K562 (cell line): ENCODE measurements around the gene KLHL29. TPM values are rescaled to one million over a fixed set of nuclear protein-coding genes. Genes with fewer than 3 reads are reported as not detected.

Source experiments
- ATAC-seq: fragments of 200-7000 bp; cut with Tn5 transposase; 3 replicates; pipeline ENCODE4 v1.9.1; 2020; ENCODE audit warnings: moderate library complexity
- BruUV-seq: library from RNA; stranded (reverse); fragments of 400-500 nt; replicated peaks from 2 replicates; lab custom pipeline; 2021; lab: Mats Ljungman, UMichigan
- CTCF ChIA-PET: fragments of 300-600 bp; formaldehyde crosslinking; extraction: SDS; loops from one replicate; lab custom pipeline; 2021; ENCODE audit warnings: low intra/inter-chr PET ratio; lab: Yijun Ruan, JAX
- POLR2A ChIA-PET: fragments of 300-600, 350-650 bp; sonication (Branson Sonifier 250); formaldehyde crosslinking; extraction: SDS; loops from one replicate; lab custom pipeline; 2021; ENCODE audit warnings: antibody characterized with exemption, inconsistent platforms; lab: Yijun Ruan, JAX
- DNase-seq, 4 experiments: peaks; one replicate each; pipeline versions ENCODE4 v3.0.0 to v3.0.0-alpha.2; 2011 to 2018; ENCODE audit warnings: low spot score in 3 of 4, mixed read lengths in 3 of 4; ENCODE audit errors: extremely low read depth in 1 of 4
- FAIRE-seq: peaks from 2 replicates; lab custom pipeline; 2011; peaks lifted over from hg19 to GRCh38; lab: Jason Lieb, UNC
- H2AFZ ChIP-seq: 2 replicates; pipeline ENCODE4 v1.6.0; 2011; ENCODE audit warnings: low read depth, low read length, control low read depth, inconsistent platforms
- H3K27ac ChIP-seq: fragments of 200-600 bp; 3 replicates; pipeline ENCODE4 v1.8.0; 2011; ENCODE audit warnings: low read depth, mild to moderate bottlenecking, control low read depth, inconsistent platforms, low read length, moderate library complexity, mixed read lengths; ENCODE audit errors: extremely low read depth
- H3K27me3 ChIP-seq, 2 experiments: fragments of 300-600 bp in 1 of 2; 2 replicates in 1 of 2; 3 replicates in 1 of 2; pipeline versions ENCODE4 v1.6.0 to v1.8.0; 2011; ENCODE audit warnings: inconsistent platforms in 2 of 2, low read length in 2 of 2, mild to moderate bottlenecking in 1 of 2, mixed read lengths in 1 of 2, moderate library complexity in 1 of 2; ENCODE audit not compliant: control insufficient read depth in 2 of 2, insufficient read depth in 2 of 2
- H3K36me3 ChIP-seq: fragments of 300-600 bp; 3 replicates; pipeline ENCODE4 v1.8.0; 2011; ENCODE audit warnings: mild to moderate bottlenecking, low read length, inconsistent platforms; ENCODE audit not compliant: control insufficient read depth, insufficient read depth
- H3K4me1 ChIP-seq, 2 experiments: fragments of 200-600 bp in 1 of 2; replicated peaks in 1 of 2; 2 replicates in 1 of 2; 3 replicates in 1 of 2; pipeline versions ENCODE4 v1.5.1 to v1.8.0; 2011; ENCODE audit warnings: inconsistent platforms in 2 of 2, low read length in 2 of 2, mild to moderate bottlenecking in 1 of 2, mixed read lengths in 1 of 2, moderate library complexity in 1 of 2; ENCODE audit not compliant: control insufficient read depth in 2 of 2, insufficient read depth in 2 of 2
- H3K4me2 ChIP-seq: 2 replicates; pipeline ENCODE4 v1.6.1; 2011; ENCODE audit warnings: low read length, control low read depth, inconsistent platforms, mixed read lengths; ENCODE audit not compliant: insufficient read depth
- H3K4me3 ChIP-seq: fragments of 200-600 bp; sonication (generic), shearing (Covaris generic); 2 replicates; pipeline ENCODE4 v1.5.1; 2016; ENCODE audit warnings: control low read depth, inconsistent platforms
- H3K79me2 ChIP-seq: fragments of 200-600 bp; 3 replicates; pipeline ENCODE4 v1.8.0; 2011; ENCODE audit warnings: low read length, inconsistent platforms; ENCODE audit not compliant: control insufficient read depth, insufficient read depth
- H3K9ac ChIP-seq, 2 experiments: 2 replicates each; pipeline versions ENCODE4 v1.6.0 to v1.6.1; 2011; ENCODE audit warnings: low read depth in 2 of 2, low read length in 2 of 2, control low read depth in 1 of 2, inconsistent platforms in 1 of 2, mild to moderate bottlenecking in 1 of 2, mixed read lengths in 1 of 2; ENCODE audit not compliant: insufficient read depth in 1 of 2
- H3K9me1 ChIP-seq: one replicate; pipeline ENCODE4 v1.6.0; 2011; ENCODE audit warnings: inconsistent platforms, mild to moderate bottlenecking, low read length, moderate library complexity; ENCODE audit not compliant: control insufficient read depth, insufficient read depth
- H3K9me3 ChIP-seq: replicated peaks from 2 replicates; pipeline ENCODE4 v1.5.1; 2011; ENCODE audit warnings: low read depth, low read length, inconsistent platforms; ENCODE audit not compliant: control insufficient read depth, insufficient read depth
- H4K20me1 ChIP-seq: replicated peaks from 2 replicates; pipeline ENCODE4 v1.6.1; 2011; ENCODE audit warnings: low read length, inconsistent platforms, mixed read lengths; ENCODE audit not compliant: control insufficient read depth, insufficient read depth
- DIDO1 ChIP-seq: fragments of 450-650 bp; IDR thresholded peaks from 2 replicates; pipeline ENCODE4 v1.6.1; 2016; ENCODE audit warnings: low read depth, missing biosample characterization, missing genetic modification characterization
- POU5F1 ChIP-seq: fragments of 150-350 bp; IDR thresholded peaks from 2 replicates; pipeline ENCODE4 v1.6.1; 2014; ENCODE audit warnings: borderline replicate concordance, low read length, low read depth, mild to moderate bottlenecking; ENCODE audit not compliant: partially characterized antibody
- whole genome bisulfite sequencing: fragments of 100-300 bp; shearing (Covaris generic); methylation state at CpG from one replicate; pipeline ENCODE4 v1.1.6; 2016; ENCODE audit warnings: low coverage, mixed read lengths; ENCODE audit not compliant: insufficient coverage; ENCODE audit errors: missing lambda C conversion rate; 5-methylcytosine and 5-hydroxymethylcytosine counted together
- in situ Hi-C: fragments of 300-500 bp; cut with MboI; formaldehyde crosslinking; loops from 4 replicates; pipeline ENCODE4 v1.15.0; 2018; ENCODE audit warnings: inconsistent platforms, mixed read lengths
- intact Hi-C: fragments of 100-400 bp; cut with micrococcal nuclease; formaldehyde crosslinking; loops from 2 replicates; pipeline ENCODE4 v1.14.2; 2022
- polyA plus RNA-seq, 8 experiments: library from polyadenylated mRNA; depleted of rRNA in 4 of 8; stranded (reverse) in 5 of 8; unstranded in 3 of 8; fragments of >200 nt; fragmentation: Nextera tagmentation in 2 of 8; fragmentation: Illumina TruSeq in 1 of 8; extraction: Ambion mirVana in 2 of 8; extraction: Trizol in 1 of 8; gene quantifications; 2 replicates each; pipeline versions ENCODE4 v1.2.1 to v1.2.3, GENCODE V29; 2011 to 2014; ENCODE audit warnings: inconsistent platforms in 1 of 8, missing spikeins in 1 of 8
- total RNA-seq, 7 experiments: library from RNA; depleted of rRNA in 6 of 7; stranded (reverse); fragments of >200 nt in 6 of 7; fragmentation: Illumina TruSeq in 2 of 7; extraction: Trizol in 2 of 7; gene quantifications; 2 replicates each; pipeline versions ENCODE4 v1.2.1 to v1.2.3, GENCODE V29; 2011 to 2021; ENCODE audit warnings: low replicate concordance in 1 of 7
- TF ChIP-seq, protein P1 (sequence below), 2 experiments: fragments of 450-650 bp; conservative IDR thresholded peaks; 2 replicates each; pipeline ENCODE4 v1.6.1; 2017; ENCODE audit warnings: mild to moderate bottlenecking in 2 of 2, moderate library complexity in 2 of 2

The KLHL29 gene
- total and polyA plus RNA-seq, 9 of the 15 experiments (the other 6 are each of a cell fraction or from before 2014, with no cell fraction given) = 0.03 to 0.31 (median 0.08) TPM; not detected in 1

DNA sequence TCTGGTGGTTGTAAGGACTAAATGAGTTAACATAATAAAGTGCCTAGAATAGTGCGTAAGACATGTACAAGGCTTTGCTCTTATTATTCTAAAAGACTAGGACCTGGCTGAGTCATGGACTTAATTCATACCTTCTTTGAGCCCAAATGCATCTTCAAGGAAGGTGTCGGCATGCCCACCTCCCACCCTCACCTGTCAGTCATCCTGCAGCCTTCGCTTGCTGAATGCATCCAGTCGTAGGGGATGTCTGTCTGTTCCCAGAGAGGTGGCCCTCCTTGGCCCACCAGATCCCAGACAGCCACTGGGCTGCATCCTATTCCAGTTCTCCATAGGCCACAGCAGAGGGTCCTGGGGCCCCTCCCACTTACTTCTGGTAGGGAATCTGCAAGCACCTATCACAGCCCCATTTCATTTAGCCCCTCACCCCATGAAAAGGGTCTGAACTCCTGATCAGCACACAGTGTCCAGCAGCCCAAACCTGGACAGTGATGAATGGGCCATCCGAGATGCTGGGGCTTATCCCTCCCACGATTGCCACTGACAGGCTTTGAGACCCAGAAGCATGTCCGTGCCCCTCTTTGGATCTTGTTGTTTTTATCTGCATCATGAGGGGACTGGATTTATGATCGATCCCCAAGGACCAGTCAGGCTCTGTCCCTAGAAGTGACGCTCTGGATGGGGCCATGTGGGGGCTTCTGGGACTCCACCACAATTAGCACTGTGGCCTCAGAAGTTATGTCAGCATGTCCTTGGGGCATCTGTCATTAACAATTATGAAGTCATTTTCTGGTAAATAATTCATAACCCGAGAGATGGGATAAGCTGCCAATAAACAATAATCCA, 101.1 kb downstream of the KLHL29 start:
- ChIA-PET POLR2A (no interaction called here), CTCF (no interaction called here)
- TF ChIP-seq, protein P1, sequence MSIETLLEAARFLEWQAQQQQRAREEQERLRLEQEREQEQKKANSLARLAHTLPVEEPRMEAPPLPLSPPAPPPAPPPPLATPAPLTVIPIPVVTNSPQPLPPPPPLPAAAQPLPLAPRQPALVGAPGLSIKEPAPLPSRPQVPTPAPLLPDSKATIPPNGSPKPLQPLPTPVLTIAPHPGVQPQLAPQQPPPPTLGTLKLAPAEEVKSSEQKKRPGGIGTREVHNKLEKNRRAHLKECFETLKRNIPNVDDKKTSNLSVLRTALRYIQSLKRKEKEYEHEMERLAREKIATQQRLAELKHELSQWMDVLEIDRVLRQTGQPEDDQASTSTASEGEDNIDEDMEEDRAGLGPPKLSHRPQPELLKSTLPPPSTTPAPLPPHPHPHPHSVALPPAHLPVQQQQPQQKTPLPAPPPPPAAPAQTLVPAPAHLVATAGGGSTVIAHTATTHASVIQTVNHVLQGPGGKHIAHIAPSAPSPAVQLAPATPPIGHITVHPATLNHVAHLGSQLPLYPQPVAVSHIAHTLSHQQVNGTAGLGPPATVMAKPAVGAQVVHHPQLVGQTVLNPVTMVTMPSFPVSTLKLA (conservative IDR thresholded peaks at IDR 0.05) = no peak
- TF ChIP-seq POU5F1 (no peak), DIDO1 (no peak)
- BruUV-seq = no TSS peak
- Histone ChIP-seq H3K36me3 (no peaks in the 10 kb centered on the region), H4K20me1 (no peaks in the 10 kb centered on the region; the same call in 1 of the 2 replicates), H3K4me1 (no peaks in the 10 kb centered on the region; a peak in 1 of 5 replicates), H3K9me3 (no peaks in the 10 kb centered on the region), H3K27ac (no peak overlapping the region), H3K9ac (no peak overlapping the region), H2AFZ (no peak overlapping the region), H3K4me3 (no peak overlapping the region), H3K27me3 (peaks cover 3 to 60% of the 10 kb centered on the region in 2 experiments; a peak in 4 of 5 replicates), H3K4me2 (no peak overlapping the region), H3K79me2 (no peaks in the 10 kb centered on the region), H3K9me1 (no peaks in the 10 kb centered on the region)
- ATAC-seq (no peak), DNase-seq (no peak), FAIRE-seq (no peak)
- in situ Hi-C loops (no loop called here), intact Hi-C loops (no loop called here)
- WGBS = 3% methylated on average over 10 of the region's 10 CpGs
